HEK293 (cell line): Measurements from ENCODE around the gene KCNB1.

Source experiments
- GFI1B ChIP-seq: fragments of 450-650 bp; formaldehyde crosslinking; IDR thresholded peaks from 2 replicates; pipeline ENCODE4 v1.5.1; 2016; ENCODE audit warnings: missing biosample characterization, missing genetic modification characterization
- HOXC10 ChIP-seq: sonication (generic); formaldehyde crosslinking; IDR thresholded peaks from 2 replicates; pipeline ENCODE4 v1.8.1; 2023; ENCODE audit warnings: mild to moderate bottlenecking, missing genetic modification reagents
- KLF16 ChIP-seq: fragments of 450-650 bp; formaldehyde crosslinking; IDR thresholded peaks from 2 replicates; pipeline ENCODE4 v1.5.1; 2017; ENCODE audit warnings: missing biosample characterization, missing genetic modification characterization
- KLF9 ChIP-seq: fragments of 450-650 bp; formaldehyde crosslinking; IDR thresholded peaks from 2 replicates; pipeline ENCODE4 v1.5.1; 2016; ENCODE audit warnings: missing biosample characterization, missing genetic modification characterization, low read depth
- ZFP37 ChIP-seq: fragments of 450-650 bp; formaldehyde crosslinking; IDR thresholded peaks from 2 replicates; pipeline ENCODE4 v1.5.1; 2016; ENCODE audit warnings: missing biosample characterization, missing genetic modification characterization
- ZNF175 ChIP-seq: fragments of 450-650 bp; formaldehyde crosslinking; IDR thresholded peaks from 2 replicates; pipeline ENCODE4 v1.5.1; 2016; ENCODE audit warnings: missing biosample characterization, missing genetic modification characterization
- ZNF274 ChIP-seq, 2 experiments: fragments of 200-500 bp in 1 of 2; fragments of 450-650 bp in 1 of 2; sonication (Bioruptor generic) in 1 of 2; formaldehyde crosslinking in 1 of 2; IDR thresholded peaks; 2 replicates each; pipeline versions ENCODE4 v1.5.1 to v1.6.1; 2014 to 2016; ENCODE audit warnings: borderline replicate concordance in 1 of 2, inconsistent platforms in 1 of 2, low read length in 1 of 2, missing biosample characterization in 1 of 2, missing genetic modification characterization in 1 of 2
- ZNF521 ChIP-seq: fragments of 450-650 bp; formaldehyde crosslinking; IDR thresholded peaks from 2 replicates; pipeline ENCODE4 v1.5.1; 2017; ENCODE audit warnings: missing biosample characterization, mild to moderate bottlenecking, missing genetic modification characterization
- ZNF792 ChIP-seq: fragments of 450-650 bp; formaldehyde crosslinking; IDR thresholded peaks from 2 replicates; pipeline ENCODE4 v1.5.1; 2016; ENCODE audit warnings: missing biosample characterization, missing genetic modification characterization
- ZXDB ChIP-seq: fragments of 450-650 bp; formaldehyde crosslinking; IDR thresholded peaks from 2 replicates; pipeline ENCODE4 v1.5.1; 2016; ENCODE audit warnings: missing biosample characterization, missing genetic modification characterization
- TF ChIP-seq, protein P1 (sequence below): fragments of 450-650 bp; formaldehyde crosslinking; IDR thresholded peaks from 2 replicates; pipeline ENCODE4 v1.5.1; 2016; ENCODE audit warnings: missing biosample characterization, missing genetic modification characterization
- TF ChIP-seq, protein P2 (sequence below): fragments of 450-650 bp; formaldehyde crosslinking; IDR thresholded peaks from 2 replicates; pipeline ENCODE4 v1.5.1; 2016; ENCODE audit warnings: missing biosample characterization, missing genetic modification characterization
- TF ChIP-seq, protein P3 (sequence below): fragments of 450-650 bp; formaldehyde crosslinking; IDR thresholded peaks from 2 replicates; pipeline ENCODE4 v1.5.1; 2016; ENCODE audit warnings: missing biosample characterization, missing genetic modification characterization

DNA sequence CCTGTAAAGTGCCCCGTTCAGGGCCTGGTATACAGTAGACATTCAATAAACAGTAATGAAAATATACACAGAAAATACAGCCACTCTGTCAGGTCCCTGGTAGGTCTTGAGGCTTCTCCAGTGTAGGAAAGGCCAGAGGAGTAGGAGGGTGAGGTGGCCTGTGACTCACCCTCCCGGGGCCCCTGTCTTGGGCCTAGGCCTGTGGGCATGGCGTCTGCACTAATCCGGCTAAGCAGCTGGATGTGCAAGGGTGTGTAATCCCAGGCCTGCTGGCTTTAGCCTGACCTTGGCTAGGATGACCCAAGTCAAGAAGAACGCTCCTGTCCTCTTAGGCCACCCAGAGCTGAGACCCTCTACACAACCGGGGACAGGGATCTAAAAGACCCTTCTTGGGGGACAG, 84.9 kb downstream of the KCNB1 start:
- TF ChIP-seq GFI1B (tag by site-specific recombination): no peak
- TF ChIP-seq, protein P1, sequence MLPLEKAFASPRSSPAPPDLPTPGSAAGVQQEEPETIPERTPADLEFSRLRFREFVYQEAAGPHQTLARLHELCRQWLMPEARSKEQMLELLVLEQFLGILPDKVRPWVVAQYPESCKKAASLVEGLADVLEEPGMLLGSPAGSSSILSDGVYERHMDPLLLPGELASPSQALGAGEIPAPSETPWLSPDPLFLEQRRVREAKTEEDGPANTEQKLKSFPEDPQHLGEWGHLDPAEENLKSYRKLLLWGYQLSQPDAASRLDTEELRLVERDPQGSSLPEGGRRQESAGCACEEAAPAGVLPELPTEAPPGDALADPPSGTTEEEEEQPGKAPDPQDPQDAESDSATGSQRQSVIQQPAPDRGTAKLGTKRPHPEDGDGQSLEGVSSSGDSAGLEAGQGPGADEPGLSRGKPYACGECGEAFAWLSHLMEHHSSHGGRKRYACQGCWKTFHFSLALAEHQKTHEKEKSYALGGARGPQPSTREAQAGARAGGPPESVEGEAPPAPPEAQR (tag by site-specific recombination): no peak
- TF ChIP-seq, protein P2, sequence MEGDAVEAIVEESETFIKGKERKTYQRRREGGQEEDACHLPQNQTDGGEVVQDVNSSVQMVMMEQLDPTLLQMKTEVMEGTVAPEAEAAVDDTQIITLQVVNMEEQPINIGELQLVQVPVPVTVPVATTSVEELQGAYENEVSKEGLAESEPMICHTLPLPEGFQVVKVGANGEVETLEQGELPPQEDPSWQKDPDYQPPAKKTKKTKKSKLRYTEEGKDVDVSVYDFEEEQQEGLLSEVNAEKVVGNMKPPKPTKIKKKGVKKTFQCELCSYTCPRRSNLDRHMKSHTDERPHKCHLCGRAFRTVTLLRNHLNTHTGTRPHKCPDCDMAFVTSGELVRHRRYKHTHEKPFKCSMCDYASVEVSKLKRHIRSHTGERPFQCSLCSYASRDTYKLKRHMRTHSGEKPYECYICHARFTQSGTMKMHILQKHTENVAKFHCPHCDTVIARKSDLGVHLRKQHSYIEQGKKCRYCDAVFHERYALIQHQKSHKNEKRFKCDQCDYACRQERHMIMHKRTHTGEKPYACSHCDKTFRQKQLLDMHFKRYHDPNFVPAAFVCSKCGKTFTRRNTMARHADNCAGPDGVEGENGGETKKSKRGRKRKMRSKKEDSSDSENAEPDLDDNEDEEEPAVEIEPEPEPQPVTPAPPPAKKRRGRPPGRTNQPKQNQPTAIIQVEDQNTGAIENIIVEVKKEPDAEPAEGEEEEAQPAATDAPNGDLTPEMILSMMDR (tag by site-specific recombination): no peak
- no peak for TF ChIP-seq ZNF175 (tag by site-specific recombination)
- TF ChIP-seq ZNF792 (tag by site-specific recombination): no peak
- TF ChIP-seq ZFP37 (tag by site-specific recombination): no peak
- TF ChIP-seq HOXC10: no peak
- TF ChIP-seq ZNF274 (IDR thresholded peaks at IDR 0.05; ENCODE audit: low read length): no peak
- TF ChIP-seq ZNF274 (tag by site-specific recombination; IDR thresholded peaks at IDR 0.05; ENCODE audit: borderline replicate concordance): no peak
- no peak for TF ChIP-seq ZXDB
- no peak for TF ChIP-seq KLF9 (tag by site-specific recombination)
- TF ChIP-seq, protein P3, sequence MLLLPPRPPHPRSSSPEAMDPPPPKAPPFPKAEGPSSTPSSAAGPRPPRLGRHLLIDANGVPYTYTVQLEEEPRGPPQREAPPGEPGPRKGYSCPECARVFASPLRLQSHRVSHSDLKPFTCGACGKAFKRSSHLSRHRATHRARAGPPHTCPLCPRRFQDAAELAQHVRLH (tag by site-specific recombination): no peak
- no peak for TF ChIP-seq ZNF521 (tag by site-specific recombination)
- no peak for TF ChIP-seq KLF16 (tag by site-specific recombination)
